Islet of Langerhans (tissue), 1 donor: Measurements from ENCODE around the gene TBC1D17.
A peak's percentile ranks its signal among the peaks of the same experiment; 100 is the strongest.

ENCODE experiments used
- FAIRE-seq: peaks from one replicate; lab custom pipeline; 2011; peaks lifted over from hg19 to GRCh38; lab: Jason Lieb, UNC

The TBC1D17 gene

GRCh38 chr19:49877020-49877878 lies at the start of gene TBC1D17, which contains the start of gene AKT1S1:
Gene TBC1D17, plus strand, starts transcription at chr19:49877702. Its CDS starts 22 bp downstream, at chr19:49877724.
Gene AKT1S1, minus strand, starts transcription at chr19:49877355. Its CDS starts 4,060 bp downstream, at chr19:49873295.
- peak; percentile 97 for FAIRE-seq

- FAIRE-seq = no peak
Observed at GRCh38 chr19:49829200-49829599, 48.3 kb upstream of the TBC1D17 start.

- no peak for FAIRE-seq
Observed at GRCh38 chr19:49829721-49830120, 47.8 kb upstream of the TBC1D17 start.

GRCh38 chr19:49830766-49831165 lies 46.7 kb upstream of the TBC1D17 start:
- no peak for FAIRE-seq

GRCh38 chr19:49831592-49831991 lies 45.9 kb upstream of the TBC1D17 start:
- no peak for FAIRE-seq

- FAIRE-seq = no peak
Observed at GRCh38 chr19:49832556-49832955, 44.9 kb upstream of the TBC1D17 start.

- FAIRE-seq = no peak
Observed at GRCh38 chr19:49833599-49833998, 43.9 kb upstream of the TBC1D17 start.

- no peak for FAIRE-seq
Observed at GRCh38 chr19:49835562-49835961, 41.9 kb upstream of the TBC1D17 start.

GRCh38 chr19:49836176-49837008 lies 41.1 kb upstream of the TBC1D17 start:
- FAIRE-seq = no peak

GRCh38 chr19:49837009-49837310 lies 40.5 kb upstream of the TBC1D17 start:
- FAIRE-seq = no peak

- FAIRE-seq = no peak
Observed at GRCh38 chr19:49837425-49837824, 40.1 kb upstream of the TBC1D17 start.

GRCh38 chr19:49838885-49839588 lies 38.5 kb upstream of the TBC1D17 start:
- no peak for FAIRE-seq

- no peak for FAIRE-seq
Observed at GRCh38 chr19:49839713-49840112, 37.8 kb upstream of the TBC1D17 start.

- FAIRE-seq = no peak
Observed at GRCh38 chr19:49840321-49840720, 37.2 kb upstream of the TBC1D17 start.

GRCh38 chr19:49840736-49841249 lies 36.7 kb upstream of the TBC1D17 start:
- no peak for FAIRE-seq

- no peak for FAIRE-seq
Observed at GRCh38 chr19:49843265-49843664, 34.2 kb upstream of the TBC1D17 start.

- no peak for FAIRE-seq
Observed at GRCh38 chr19:49844138-49845095, 33.1 kb upstream of the TBC1D17 start.

GRCh38 chr19:49845414-49845813 lies 32.1 kb upstream of the TBC1D17 start:
- no peak for FAIRE-seq

- no peak for FAIRE-seq
Observed at GRCh38 chr19:49846408-49846807, 31.1 kb upstream of the TBC1D17 start.

- no peak for FAIRE-seq
Observed at GRCh38 chr19:49847731-49848696, 29.5 kb upstream of the TBC1D17 start.
